Retinal pigment epithelial cell (primary cell): ENCODE data around the gene TOR2A.
A peak's percentile ranks its signal among the peaks of the same experiment; 100 is the strongest.

Experiments used
- DNase-seq: peaks from one replicate; pipeline ENCODE4 v3.0.0-alpha.2; 2010; ENCODE audit warnings: low read depth
- H3K4me3 ChIP-seq: 2 replicates; pipeline ENCODE4 v1.5.1; 2011; ENCODE audit warnings: mild to moderate bottlenecking, low read length, control low read depth, moderate library complexity
- CTCF ChIP-seq: conservative IDR thresholded peaks from 2 replicates; pipeline ENCODE4 v1.5.1; 2011; ENCODE audit warnings: low read depth, low read length, control low read depth, inconsistent platforms

The TOR2A gene

DNA sequence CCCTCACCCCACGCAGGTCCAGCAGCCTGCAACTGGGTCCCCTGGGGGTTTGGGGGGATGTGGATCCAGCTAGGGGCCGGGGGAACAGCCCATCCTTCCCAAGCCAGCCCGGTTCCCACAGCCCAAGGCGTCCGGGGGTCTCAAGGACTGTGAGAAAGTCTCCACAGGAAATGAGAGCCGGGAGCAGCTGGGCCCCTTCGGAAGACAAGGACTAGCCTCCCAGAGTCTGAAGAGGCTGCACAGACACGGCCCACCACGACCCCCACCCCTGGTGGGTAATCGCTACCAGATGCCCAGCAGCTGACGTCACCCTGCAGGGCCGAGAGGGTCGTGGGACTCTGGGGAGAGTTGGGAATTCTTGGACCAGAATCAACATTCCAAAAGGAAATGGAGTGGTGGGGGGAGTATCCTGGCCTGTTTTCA is 32.8 kb upstream of the TOR2A start:
- no peak overlapping the region for H3K4me3 ChIP-seq
- no peak for TF ChIP-seq CTCF
- DNase-seq, result no peak

DNA sequence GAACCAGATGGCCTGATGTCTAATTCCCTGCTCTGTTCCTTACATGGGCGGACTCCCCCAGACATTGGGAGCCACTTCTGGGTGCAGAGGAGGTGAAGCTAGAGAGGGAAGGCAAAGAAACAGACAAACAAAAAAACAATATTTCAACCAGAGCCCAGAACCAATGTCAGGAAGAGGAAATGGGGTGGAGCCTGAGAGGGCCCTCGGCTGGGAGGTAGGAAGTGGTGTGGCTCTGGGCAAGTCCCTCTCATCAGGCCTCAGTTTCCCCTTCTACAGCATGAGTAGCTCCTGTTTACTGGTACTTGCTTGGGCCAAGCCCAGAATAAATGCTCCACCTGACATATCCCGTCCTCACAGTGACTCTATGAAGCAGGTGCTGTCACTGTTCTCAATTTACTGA is 32.3 kb upstream of the TOR2A start:
- no peak for DNase-seq
- no peak overlapping the region for H3K4me3 ChIP-seq

DNA sequence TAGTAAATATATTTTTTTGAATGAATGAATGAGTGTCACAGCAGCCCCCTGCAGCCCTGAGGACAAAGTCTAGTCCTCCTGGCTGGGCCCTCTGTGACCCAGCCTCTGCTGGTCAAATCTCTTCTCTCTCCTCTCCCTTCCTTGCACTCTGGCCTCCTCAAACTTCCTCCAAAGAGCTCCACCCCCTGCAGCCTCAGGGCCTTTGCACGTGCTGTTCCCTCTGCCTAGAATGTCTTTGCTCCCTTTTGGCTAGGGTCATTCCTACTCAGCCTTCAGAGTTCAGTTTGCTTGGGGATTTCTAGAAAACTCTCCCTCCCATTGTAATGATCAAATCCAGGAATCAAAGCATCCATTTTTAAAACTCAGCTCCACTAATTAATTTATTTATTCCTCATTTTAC is 30.3 kb upstream of the TOR2A start:
- DNase-seq, result no peak
- TF ChIP-seq CTCF, result no peak
- H3K4me3 ChIP-seq, result no peak overlapping the region

More for the DNA sequence above, 32.3 kb upstream of the TOR2A start:
- TF ChIP-seq CTCF, result no peak

DNA sequence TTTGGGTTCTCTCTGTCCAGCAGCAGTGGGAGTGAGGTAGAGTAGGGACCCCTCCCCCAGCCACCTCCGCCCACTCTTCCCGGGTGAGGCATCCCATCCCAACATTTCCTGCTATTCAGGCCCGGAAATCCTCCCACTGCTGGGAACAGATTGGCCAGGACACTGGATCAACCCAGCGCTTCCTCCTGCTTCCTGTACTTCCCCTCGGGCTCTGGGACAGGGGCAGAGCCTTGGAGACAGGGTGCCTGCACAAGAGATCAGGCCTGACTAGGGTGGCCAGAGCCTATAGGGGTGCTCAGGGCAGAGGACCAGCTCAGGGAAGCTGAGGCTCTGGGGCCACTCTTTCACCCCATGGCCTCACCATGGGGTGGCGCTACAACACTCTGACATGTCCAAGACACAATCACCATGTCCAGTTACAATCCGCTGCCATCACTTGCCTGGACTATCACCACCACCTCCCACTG is 28.9 kb upstream of the TOR2A start:
- H3K4me3 ChIP-seq, result no peak overlapping the region
- TF ChIP-seq CTCF, result peak; percentile 40
- no peak for DNase-seq

- no peak overlapping the region for H3K4me3 ChIP-seq
- no peak for TF ChIP-seq CTCF
- no peak for DNase-seq
These were observed 27.1 kb upstream of the TOR2A start for GRCh38 chr9:127762111-127762676.

DNA sequence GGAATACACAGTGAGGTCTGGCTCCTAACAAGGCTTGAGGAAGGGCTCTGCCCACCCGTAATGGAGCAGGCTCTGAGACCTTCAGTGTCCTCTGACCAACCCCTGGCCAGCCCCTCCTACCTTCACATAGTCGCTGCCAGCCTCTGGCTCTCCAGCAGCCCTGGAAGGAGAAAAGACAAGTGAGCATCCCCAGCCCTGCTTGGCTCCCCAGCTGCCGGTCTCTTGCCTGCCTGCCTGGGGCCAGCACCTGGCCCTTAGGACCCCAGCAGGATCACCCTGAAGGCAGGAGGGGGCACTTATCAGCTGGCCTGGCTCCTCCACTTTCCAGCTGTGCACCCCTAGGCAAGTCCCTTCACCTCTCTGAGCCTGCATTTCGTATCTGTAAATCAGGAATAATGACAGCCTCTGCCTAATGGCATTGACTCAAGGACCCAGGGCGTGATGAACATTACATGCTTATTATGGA is 26.4 kb upstream of the TOR2A start:
- no peak for TF ChIP-seq CTCF
- DNase-seq, result no peak
- H3K4me3 ChIP-seq, result no peak overlapping the region

DNA sequence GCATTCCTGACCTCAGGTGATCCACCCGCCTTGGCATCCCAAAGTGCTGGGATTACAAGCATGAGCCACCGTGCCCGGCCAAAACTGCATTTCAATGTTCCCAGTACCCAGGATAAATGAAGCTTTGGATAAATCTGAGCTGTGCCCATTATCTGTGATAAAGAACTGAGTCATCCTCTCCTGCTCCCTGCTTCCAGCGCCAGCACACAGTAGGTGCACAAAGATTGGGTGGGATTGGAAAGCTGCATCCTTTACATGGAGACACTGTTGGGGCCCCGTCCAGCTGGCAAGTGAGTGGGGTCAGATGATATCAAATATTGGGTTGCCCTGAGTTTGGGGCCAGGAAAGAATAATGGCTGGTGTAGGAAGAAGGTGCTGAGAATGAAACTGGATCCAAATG is 26.0 kb upstream of the TOR2A start:
- DNase-seq, result no peak
- no peak overlapping the region for H3K4me3 ChIP-seq
- TF ChIP-seq CTCF, result no peak
